ENCODE data around the gene ZNF778. TPM values are rescaled to one million over a fixed set of nuclear protein-coding genes. Genes with fewer than 3 reads are reported as not detected.
"Not testable (repeated sequence)": the region's sequence is repeated elsewhere in the genome, so short reads cannot be mapped to it uniquely, and the experiment has no call there.

The ZNF778 gene
- total and polyA plus RNA-seq, 2 donors from 2014 or later: 2.2 to 12.7 TPM

GRCh38 chr16:89246383-89246902 lies 28.9 kb downstream of the ZNF778 start:
- Histone ChIP-seq H3K9ac (ENCODE audit: low read length in 3 of 3) (no peak overlapping the region), H3K4me3 (ENCODE audit: low read length in 3 of 3) (peak overlapping the region in 1 of 3 donors; percentile 21), H3K27me3 (ENCODE audit: control insufficient read depth, insufficient read depth, low read length) (no peaks in the 10 kb centered on the region), H3K9me3 (ENCODE audit: control insufficient read depth in 2 of 3, insufficient read depth in 1 of 3, low read length in 3 of 3) (peaks cover 0 to 4% (median 0%) of the 10 kb centered on the region in 3 donors), H3K4me1 (ENCODE audit: control insufficient read depth in 2 of 3, insufficient read depth in 2 of 3, low read depth in 1 of 3, low read length in 3 of 3) (peaks cover 0 to 4% (median 2%) of the 10 kb centered on the region in 3 donors), H3K27ac (ENCODE audit: low read depth in 2 of 2, low read length in 2 of 2) (no peak overlapping the region), H3K36me3 (ENCODE audit: control insufficient read depth in 2 of 3, insufficient read depth in 3 of 3, low read length in 3 of 3) (no peaks in the 10 kb centered on the region)
- intact Hi-C loops (cut with DNase I): no loop called here
- FAIRE-seq (no peak), DNase-seq (no peak)
- peak; percentile 21 for TF ChIP-seq CTCF (IDR thresholded peaks at IDR 0.05; ENCODE audit: borderline replicate concordance, extremely low read depth, insufficient read depth)

- H3K27ac ChIP-seq (ENCODE audit: low read depth in 2 of 2, low read length in 2 of 2): no peak overlapping the region
- peak overlapping the region in 1 of 3 donors; percentile 21 for H3K4me3 ChIP-seq (ENCODE audit: low read length in 3 of 3)
- DNase-seq (peak; percentile 85 to 97 (median 95)), FAIRE-seq (no peak)
- no peaks in the 10 kb centered on the region for H3K36me3 ChIP-seq (ENCODE audit: control insufficient read depth in 2 of 3, insufficient read depth in 3 of 3, low read length in 3 of 3)
- H3K27me3 ChIP-seq (ENCODE audit: control insufficient read depth, insufficient read depth, low read length): no peaks in the 10 kb centered on the region
- no peak for TF ChIP-seq CTCF (IDR thresholded peaks at IDR 0.05; ENCODE audit: borderline replicate concordance, extremely low read depth, insufficient read depth)
- no peaks in the 10 kb centered on the region for H3K4me1 ChIP-seq (ENCODE audit: control insufficient read depth in 2 of 3, insufficient read depth in 2 of 3, low read depth in 1 of 3, low read length in 3 of 3)
- peaks cover 0 to 4% (median 0%) of the 10 kb centered on the region in 3 donors for H3K9me3 ChIP-seq (ENCODE audit: control insufficient read depth in 2 of 3, insufficient read depth in 1 of 3, low read length in 3 of 3)
- no peak overlapping the region for H3K9ac ChIP-seq (ENCODE audit: low read length in 3 of 3)
- intact Hi-C loops (cut with DNase I): no loop called here
Measured at GRCh38 chr16:89246903-89247733, 29.6 kb downstream of the ZNF778 start.

- H3K4me1 ChIP-seq (ENCODE audit: control insufficient read depth in 2 of 3, insufficient read depth in 2 of 3, low read depth in 1 of 3, low read length in 3 of 3); intact Hi-C loops (cut with DNase I); DNase-seq; H3K36me3 ChIP-seq (ENCODE audit: control insufficient read depth in 2 of 3, insufficient read depth in 3 of 3, low read length in 3 of 3); H3K27ac ChIP-seq (ENCODE audit: low read depth in 2 of 2, low read length in 2 of 2); H3K9me3 ChIP-seq (ENCODE audit: control insufficient read depth in 2 of 3, insufficient read depth in 1 of 3, low read length in 3 of 3); H3K27me3 ChIP-seq (ENCODE audit: control insufficient read depth, insufficient read depth, low read length); FAIRE-seq: not testable (repeated sequence)
- peak overlapping the region; percentile 20 to 53 (median 25) for H3K4me3 ChIP-seq (ENCODE audit: low read length in 3 of 3)
- H3K9ac ChIP-seq (ENCODE audit: low read length in 3 of 3): peak overlapping the region in 1 of 3 donors; percentile 26
Measured at GRCh38 chr16:89247734-89248075, 30.2 kb downstream of the ZNF778 start.

GRCh38 chr16:89248196-89248982 lies 30.9 kb downstream of the ZNF778 start:
- Histone ChIP-seq H3K27me3 (ENCODE audit: control insufficient read depth, insufficient read depth, low read length) (no peaks in the 10 kb centered on the region), H3K27ac (ENCODE audit: low read depth in 2 of 2, low read length in 2 of 2) (no peak overlapping the region), H3K4me1 (ENCODE audit: control insufficient read depth in 2 of 3, insufficient read depth in 2 of 3, low read depth in 1 of 3, low read length in 3 of 3) (no peaks in the 10 kb centered on the region), H3K9me3 (ENCODE audit: control insufficient read depth in 2 of 3, insufficient read depth in 1 of 3, low read length in 3 of 3) (peaks cover 0 to 4% (median 0%) of the 10 kb centered on the region in 3 donors), H3K36me3 (ENCODE audit: control insufficient read depth in 2 of 3, insufficient read depth in 3 of 3, low read length in 3 of 3) (no peaks in the 10 kb centered on the region), H3K9ac (ENCODE audit: low read length in 3 of 3) (peak overlapping the region in 1 of 3 donors; percentile 26), H3K4me3 (ENCODE audit: low read length in 3 of 3) (peak overlapping the region in 2 of 3 donors; percentile 25 to 53)
- no peak for FAIRE-seq
- TF ChIP-seq CTCF (IDR thresholded peaks at IDR 0.05; ENCODE audit: borderline replicate concordance, extremely low read depth, insufficient read depth): no peak
- intact Hi-C loops (cut with DNase I): no loop called here
- peak in 2 of 5 donors; percentile 60 to 75 for DNase-seq
